DOHH2 (cell line): ENCODE data around the gene PDE9A.
"Not testable (repeated sequence)": the region's sequence is repeated elsewhere in the genome, so short reads cannot be mapped to it uniquely, and the experiment has no call there.

ENCODE experiments used
- H3F3A ChIP-seq: fragments of 200-600 bp; sonication (generic), shearing (Covaris generic); 2 replicates; pipeline ENCODE4 v1.6.0; 2016; ENCODE audit warnings: antibody characterized with exemption, mild to moderate bottlenecking; ENCODE audit not compliant: control insufficient read depth, insufficient read depth
- H3K27ac ChIP-seq: fragments of 200-600 bp; sonication (generic); 2 replicates; pipeline ENCODE4 v1.5.1; 2014; ENCODE audit warnings: low read depth, mild to moderate bottlenecking, low read length, moderate library complexity
- H3K27me3 ChIP-seq: fragments of 200-600 bp; sonication (generic); 2 replicates; pipeline ENCODE4 v1.6.1; 2014; ENCODE audit warnings: mild to moderate bottlenecking, low read length, mixed read lengths; ENCODE audit not compliant: control insufficient read depth
- H3K36me3 ChIP-seq: fragments of 200-600 bp; sonication (generic); 2 replicates; pipeline ENCODE4 v1.6.1; 2014; ENCODE audit warnings: mild to moderate bottlenecking, low read length, moderate library complexity, mixed read lengths; ENCODE audit not compliant: control insufficient read depth
- H3K4me1 ChIP-seq: fragments of 200-600 bp; sonication (generic); 2 replicates; pipeline ENCODE4 v1.6.1; 2014; ENCODE audit warnings: mild to moderate bottlenecking, low read length, mixed read lengths; ENCODE audit not compliant: control insufficient read depth
- H3K4me2 ChIP-seq: fragments of 200-600 bp; sonication (generic); 2 replicates; pipeline ENCODE4 v1.6.0; 2014; ENCODE audit warnings: mild to moderate bottlenecking, low read length, moderate library complexity
- H3K4me3 ChIP-seq: fragments of 200-600 bp; sonication (generic); 2 replicates; pipeline ENCODE4 v1.5.1; 2014; ENCODE audit warnings: mild to moderate bottlenecking, low read length, mixed read lengths
- H3K79me2 ChIP-seq: fragments of 200-600 bp; sonication (generic); 2 replicates; pipeline ENCODE4 v1.6.1; 2014; ENCODE audit warnings: mild to moderate bottlenecking, low read length, mixed read lengths; ENCODE audit not compliant: control insufficient read depth
- H3K9me2 ChIP-seq: fragments of 200-600 bp; sonication (generic); replicated peaks from 2 replicates; pipeline ENCODE4 v1.6.1; 2014; ENCODE audit warnings: mild to moderate bottlenecking, low read length, mixed read lengths; ENCODE audit not compliant: control insufficient read depth
- H3K9me3 ChIP-seq: fragments of 200-600 bp; sonication (generic); 2 replicates; pipeline ENCODE4 v1.6.1; 2014; ENCODE audit warnings: antibody characterized with exemption, low read length, mixed read lengths; ENCODE audit not compliant: control insufficient read depth, insufficient read depth
- H4K20me1 ChIP-seq: fragments of 200-600 bp; sonication (generic); 2 replicates; pipeline ENCODE4 v1.6.0; 2014; ENCODE audit warnings: low read depth, mild to moderate bottlenecking, antibody characterized with exemption, low read length, moderate library complexity; ENCODE audit not compliant: control insufficient read depth, insufficient read depth
- EZH2phosphoT487 ChIP-seq: fragments of 200-600 bp; sonication (generic); IDR thresholded peaks from 2 replicates; pipeline ENCODE4 v1.6.1; 2017; ENCODE audit warnings: borderline replicate concordance, mild to moderate bottlenecking, antibody characterized with exemption, low read length, moderate library complexity, mixed read lengths
- TF ChIP-seq, protein P1 (sequence below): fragments of 200-600 bp; sonication (generic); IDR thresholded peaks from one replicate; pipeline ENCODE4 v1.5.1; 2014; ENCODE audit warnings: antibody characterized with exemption, mild to moderate bottlenecking, low read depth, low read length; ENCODE audit not compliant: poor library complexity, severe bottlenecking

PDE9A gene

DNA sequence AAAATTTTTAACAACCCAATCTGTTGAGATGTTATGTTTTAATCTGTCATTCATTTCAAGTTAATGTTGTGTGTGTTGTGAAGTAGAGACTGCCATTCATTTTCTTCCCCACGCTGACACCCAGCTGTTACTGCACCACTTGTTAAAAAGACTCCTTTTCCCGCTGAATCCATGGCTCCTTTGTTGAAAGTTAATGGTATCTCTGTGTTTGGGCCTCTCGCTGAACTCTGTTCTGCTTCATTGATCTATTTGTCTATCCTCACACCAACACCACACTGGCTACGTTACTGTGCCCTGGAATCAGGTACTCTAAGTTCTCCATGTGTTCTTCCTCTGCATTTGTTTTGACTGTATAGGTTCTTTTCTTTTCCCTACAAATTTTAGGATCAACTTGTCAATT, 58.2 kb downstream of the PDE9A start:
- Histone ChIP-seq H3K9me2 (no peaks in the 10 kb centered on the region), H3K36me3 (no peaks in the 10 kb centered on the region), H3K9me3 (no peaks in the 10 kb centered on the region), H3K4me2 (no peak overlapping the region), H3K4me1 (no peaks in the 10 kb centered on the region), H4K20me1 (no peaks in the 10 kb centered on the region), H3F3A (no peaks in the 10 kb centered on the region), H3K27ac (no peak overlapping the region), H3K79me2 (no peaks in the 10 kb centered on the region), H3K4me3 (no peak overlapping the region), H3K27me3 (no peaks in the 10 kb centered on the region)
- TF ChIP-seq EZH2phosphoT487: no peak
- TF ChIP-seq, protein P1, sequence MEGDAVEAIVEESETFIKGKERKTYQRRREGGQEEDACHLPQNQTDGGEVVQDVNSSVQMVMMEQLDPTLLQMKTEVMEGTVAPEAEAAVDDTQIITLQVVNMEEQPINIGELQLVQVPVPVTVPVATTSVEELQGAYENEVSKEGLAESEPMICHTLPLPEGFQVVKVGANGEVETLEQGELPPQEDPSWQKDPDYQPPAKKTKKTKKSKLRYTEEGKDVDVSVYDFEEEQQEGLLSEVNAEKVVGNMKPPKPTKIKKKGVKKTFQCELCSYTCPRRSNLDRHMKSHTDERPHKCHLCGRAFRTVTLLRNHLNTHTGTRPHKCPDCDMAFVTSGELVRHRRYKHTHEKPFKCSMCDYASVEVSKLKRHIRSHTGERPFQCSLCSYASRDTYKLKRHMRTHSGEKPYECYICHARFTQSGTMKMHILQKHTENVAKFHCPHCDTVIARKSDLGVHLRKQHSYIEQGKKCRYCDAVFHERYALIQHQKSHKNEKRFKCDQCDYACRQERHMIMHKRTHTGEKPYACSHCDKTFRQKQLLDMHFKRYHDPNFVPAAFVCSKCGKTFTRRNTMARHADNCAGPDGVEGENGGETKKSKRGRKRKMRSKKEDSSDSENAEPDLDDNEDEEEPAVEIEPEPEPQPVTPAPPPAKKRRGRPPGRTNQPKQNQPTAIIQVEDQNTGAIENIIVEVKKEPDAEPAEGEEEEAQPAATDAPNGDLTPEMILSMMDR: no peak

DNA sequence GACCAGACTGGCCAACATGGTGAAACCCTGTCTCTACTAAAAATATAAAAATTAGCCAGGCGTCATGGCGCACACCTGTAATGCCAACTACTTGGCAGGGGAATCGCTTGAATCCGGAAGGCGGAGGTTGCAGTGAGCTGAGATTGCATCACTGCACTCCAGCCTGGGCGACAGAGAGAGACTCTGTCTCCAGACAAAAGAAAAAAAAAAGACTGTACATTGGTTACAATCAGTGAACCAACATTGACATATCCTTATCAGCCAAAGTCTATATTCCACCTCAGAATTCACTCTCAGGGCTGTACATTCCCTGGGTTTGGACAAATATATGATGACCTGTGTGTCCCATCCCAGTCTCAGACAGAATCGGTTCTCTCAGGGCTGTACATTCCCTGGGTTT, 62.0 kb downstream of the PDE9A start:
- H3F3A ChIP-seq, H3K4me1 ChIP-seq, H3K27ac ChIP-seq, H3K36me3 ChIP-seq, H3K79me2 ChIP-seq, H3K4me2 ChIP-seq, H3K4me3 ChIP-seq, H3K9me3 ChIP-seq, H3K9me2 ChIP-seq, H4K20me1 ChIP-seq, H3K27me3 ChIP-seq: not testable (repeated sequence)

- H3K36me3 ChIP-seq: no peaks in the 10 kb centered on the region
- H3K4me3 ChIP-seq: no peak overlapping the region
- no peak overlapping the region for H3K4me2 ChIP-seq
- no peak for TF ChIP-seq EZH2phosphoT487
- TF ChIP-seq, protein P1: no peak
- H3K9me2 ChIP-seq: no peaks in the 10 kb centered on the region
- no peaks in the 10 kb centered on the region for H4K20me1 ChIP-seq
- no peaks in the 10 kb centered on the region for H3K4me1 ChIP-seq
- H3K9me3 ChIP-seq: no peaks in the 10 kb centered on the region
- H3K27ac ChIP-seq: no peak overlapping the region
- no peaks in the 10 kb centered on the region for H3K79me2 ChIP-seq
- H3K27me3 ChIP-seq: no peaks in the 10 kb centered on the region
- no peaks in the 10 kb centered on the region for H3F3A ChIP-seq
Observed at GRCh38 chr21:42716074-42716473, 62.7 kb downstream of the PDE9A start.

GRCh38 chr21:42720484-42720883, 67.1 kb downstream of the PDE9A start:
- H3K9me3 ChIP-seq, H3K79me2 ChIP-seq, H3K9me2 ChIP-seq, H4K20me1 ChIP-seq, H3K4me3 ChIP-seq, H3K27ac ChIP-seq, H3F3A ChIP-seq, H3K36me3 ChIP-seq, H3K4me2 ChIP-seq, H3K27me3 ChIP-seq, H3K4me1 ChIP-seq: not testable (repeated sequence)
